ENCODE measurements around the gene CCDC169. TPM values are rescaled to one million over a fixed set of nuclear protein-coding genes. Genes with fewer than 3 reads are reported as not detected.
A peak's percentile ranks its signal among the peaks of the same experiment; 100 is the strongest.

Gene CCDC169
- not detected for polyA plus RNA-seq (2012; ENCODE audit: missing spikeins)

DNA sequence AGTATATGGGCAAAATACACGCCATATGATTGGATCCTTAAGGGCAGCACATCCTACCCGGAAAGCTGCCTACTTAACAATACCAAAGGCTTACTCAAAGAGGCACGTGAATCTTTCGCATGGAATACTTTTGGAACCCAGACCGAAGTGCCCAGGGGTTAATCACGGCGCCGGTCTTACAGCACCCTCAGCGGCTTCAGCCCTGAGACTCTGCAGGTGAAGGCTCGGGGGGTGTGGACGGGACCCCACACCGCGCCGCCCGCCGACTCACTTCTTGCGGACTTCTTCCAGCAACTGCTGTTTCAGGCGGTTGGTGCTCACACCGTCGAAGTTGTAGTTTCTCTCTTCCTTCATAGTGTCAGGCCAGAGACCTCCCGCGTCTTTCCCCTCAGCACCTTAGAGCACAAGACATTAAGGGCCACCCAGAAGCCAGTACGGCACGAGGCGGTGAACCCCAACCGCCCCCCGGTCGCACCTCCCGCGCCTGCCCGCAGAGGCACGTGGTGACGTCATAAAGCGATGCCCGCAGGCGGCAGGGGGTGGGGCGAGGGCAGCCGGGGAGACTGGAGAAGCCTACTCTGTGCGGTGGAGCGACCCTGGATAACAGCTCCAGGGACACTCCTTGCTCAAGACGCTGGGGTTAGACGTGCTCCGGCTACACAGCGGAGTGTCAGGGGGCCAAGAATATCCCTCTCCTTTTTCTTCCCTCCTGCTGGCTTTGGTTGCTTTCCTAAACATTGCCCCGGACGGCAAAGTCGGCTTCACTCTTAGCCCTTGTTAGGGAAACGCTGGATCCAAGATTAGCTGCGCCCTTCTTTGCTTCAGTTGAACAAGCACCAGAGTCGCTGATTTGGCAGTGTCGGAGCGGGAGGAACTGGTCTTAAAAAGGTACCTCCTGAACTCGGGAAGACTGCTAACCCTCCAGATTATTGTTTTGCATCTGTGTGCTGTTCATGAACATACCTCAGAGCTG, at the start of gene CCDC169:
TSS of gene CCDC169 (minus strand) at position 449 of the 973 bp plus-strand sequence. CDS start at position 354, 95 bp downstream.
- DNase-seq (ENCODE audit: insufficient read length) (peak; percentile 2), FAIRE-seq (no peak)
- TF ChIP-seq POLR2A (IDR thresholded peaks at IDR 0.05; ENCODE audit: low read depth, low read length) (no peak), POLR2AphosphoS5 (IDR thresholded peaks at IDR 0.05; ENCODE audit: low read depth, low read length) (no peak), TAF1 (IDR thresholded peaks at IDR 0.05; ENCODE audit: borderline replicate concordance, low read depth, low read length) (no peak)

DNA sequence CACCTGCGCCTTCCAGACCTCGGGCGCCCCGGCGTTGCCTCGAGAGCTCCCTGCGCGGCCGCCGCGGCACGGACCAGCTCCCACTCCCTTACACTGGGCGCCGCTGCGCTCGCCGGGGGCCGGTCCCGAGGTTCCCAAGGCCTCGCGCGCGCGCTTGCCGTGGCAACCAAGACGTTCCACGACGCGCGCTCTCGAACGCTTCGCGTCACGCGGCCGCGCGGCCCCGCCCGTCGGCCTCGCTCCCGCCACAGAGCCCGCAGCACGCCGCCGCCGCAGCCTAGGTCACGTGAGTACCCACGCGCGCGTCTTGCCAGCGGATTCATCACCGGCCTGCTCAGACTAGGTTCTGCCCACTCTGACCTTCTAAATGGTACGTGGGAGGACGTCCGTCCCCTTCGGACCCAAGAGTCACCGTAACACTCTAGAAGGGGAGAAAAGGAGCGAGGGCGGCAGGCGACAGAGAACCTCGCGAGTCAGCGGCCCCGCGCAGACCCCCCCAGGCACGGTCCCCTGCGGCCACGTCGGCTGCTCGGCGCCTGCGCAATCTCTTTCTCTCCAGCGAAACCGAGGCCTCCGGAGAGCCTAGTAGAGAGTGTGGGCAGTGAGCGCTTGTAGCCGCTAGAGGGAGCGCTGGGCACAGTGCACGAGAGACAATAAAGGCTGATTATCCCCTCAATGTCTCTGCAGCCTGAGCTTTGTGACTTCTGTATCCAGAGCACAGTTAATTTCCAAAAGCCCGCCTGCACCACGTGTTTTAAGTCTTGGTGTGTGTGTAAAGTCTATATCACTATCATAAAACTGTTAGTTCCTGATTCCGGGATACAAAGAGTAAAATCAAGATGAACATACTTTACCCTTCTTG, 48.8 kb upstream of the CCDC169 start, which contains the start of gene SPART:
TSS of gene SPART (minus strand) at position 173 of the 862 bp plus-strand sequence. CDS start 10,564 bp downstream, outside the sequence.
- FAIRE-seq (peak; percentile 64), DNase-seq (ENCODE audit: insufficient read length) (peak; percentile 54)
- no peak for TF ChIP-seq POLR2A (IDR thresholded peaks at IDR 0.05; ENCODE audit: low read depth, low read length)
- TF ChIP-seq TAF1 (IDR thresholded peaks at IDR 0.05; ENCODE audit: borderline replicate concordance, low read depth, low read length), result no peak
- TF ChIP-seq POLR2AphosphoS5 (IDR thresholded peaks at IDR 0.05; ENCODE audit: low read depth, low read length), result no peak

DNA sequence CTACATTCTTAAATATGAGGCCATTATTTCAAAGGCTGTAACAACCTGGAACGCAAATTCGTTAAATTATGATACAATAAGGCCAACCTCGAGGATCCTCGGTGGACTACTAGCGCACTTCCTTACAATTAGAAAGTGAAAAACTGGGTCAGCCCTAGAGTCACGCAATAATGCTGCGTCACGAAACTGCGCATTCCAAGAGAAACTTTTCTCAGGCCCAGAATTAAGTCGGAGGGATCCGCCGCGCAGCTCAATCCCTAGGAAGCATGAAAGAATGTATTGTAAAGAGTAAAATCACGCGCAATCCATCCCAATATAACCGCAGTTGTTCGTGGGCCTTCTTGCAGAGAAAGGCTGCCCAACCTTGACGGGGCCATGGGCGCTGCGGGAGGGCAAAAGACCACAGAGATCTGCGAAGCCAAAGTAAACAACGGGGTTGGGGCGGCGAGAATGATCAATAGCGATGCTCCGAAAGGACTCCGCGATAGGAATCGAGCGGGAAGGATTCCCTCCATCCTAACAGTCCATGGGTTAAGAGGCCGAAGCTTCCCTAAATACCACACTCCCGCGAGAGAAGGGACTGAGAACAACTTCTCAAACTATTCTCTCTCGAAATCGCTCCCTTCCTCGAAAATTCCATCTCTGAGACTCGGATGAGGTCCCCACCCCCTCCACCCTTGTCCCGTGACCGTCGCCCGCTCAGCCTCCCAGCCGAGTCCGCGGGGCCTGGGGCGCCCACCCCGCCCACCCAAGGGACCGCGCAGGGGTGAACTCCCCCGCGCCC, 48.0 kb upstream of the CCDC169 start:
- FAIRE-seq (no peak), DNase-seq (ENCODE audit: insufficient read length) (no peak)
- TF ChIP-seq POLR2A (IDR thresholded peaks at IDR 0.05; ENCODE audit: low read depth, low read length) (no peak), TAF1 (IDR thresholded peaks at IDR 0.05; ENCODE audit: borderline replicate concordance, low read depth, low read length) (no peak), POLR2AphosphoS5 (IDR thresholded peaks at IDR 0.05; ENCODE audit: low read depth, low read length) (no peak)

DNA sequence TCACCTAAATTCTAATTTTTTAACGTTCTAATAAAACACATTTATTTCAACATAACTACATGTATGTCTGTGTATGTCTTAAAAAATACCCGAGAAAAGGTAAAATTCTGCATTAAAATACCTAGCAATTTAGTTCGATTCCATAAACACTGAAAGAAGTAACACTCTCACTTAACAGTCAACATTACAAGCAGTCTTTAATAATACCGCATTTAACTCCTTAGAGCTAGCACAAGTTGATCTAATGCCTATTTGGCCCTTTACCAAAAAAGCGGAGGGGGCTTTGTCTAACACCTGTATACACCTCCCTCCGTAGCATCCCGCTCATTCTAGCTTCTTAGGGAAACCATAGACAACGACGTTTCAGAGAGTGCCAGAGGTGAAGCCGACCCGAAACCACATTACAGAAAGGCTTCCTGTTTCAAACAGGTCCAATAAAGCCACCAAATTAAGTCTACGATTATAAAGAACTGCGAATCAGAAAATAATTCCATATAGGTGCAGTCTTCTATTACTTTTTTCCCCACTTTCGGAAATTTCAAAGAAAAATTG, 47.3 kb upstream of the CCDC169 start:
- no peak for TF ChIP-seq POLR2A (IDR thresholded peaks at IDR 0.05; ENCODE audit: low read depth, low read length)
- no peak for TF ChIP-seq TAF1 (IDR thresholded peaks at IDR 0.05; ENCODE audit: borderline replicate concordance, low read depth, low read length)
- FAIRE-seq (no peak), DNase-seq (ENCODE audit: insufficient read length) (no peak)

DNA sequence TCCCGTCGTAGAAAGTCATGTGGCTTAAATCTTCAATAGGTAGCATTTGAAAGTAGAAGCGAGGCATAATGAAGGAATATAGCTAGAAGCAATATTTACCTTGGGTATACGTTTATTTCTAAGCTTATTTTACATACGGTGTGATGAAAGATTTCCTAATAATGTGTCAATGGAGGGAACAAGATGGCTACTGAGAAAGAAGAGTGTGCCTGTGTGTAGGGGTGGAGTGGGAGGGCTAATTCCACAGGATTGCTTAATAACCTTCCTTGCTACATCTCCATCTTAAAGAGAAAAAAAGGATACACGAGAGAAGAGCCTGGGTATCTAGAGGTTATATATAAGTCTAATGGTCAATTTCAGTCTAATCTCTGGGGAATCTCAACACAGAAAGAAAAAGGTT, 46.6 kb upstream of the CCDC169 start:
- no peak for TF ChIP-seq POLR2A (IDR thresholded peaks at IDR 0.05; ENCODE audit: low read depth, low read length)
- no peak for TF ChIP-seq TAF1 (IDR thresholded peaks at IDR 0.05; ENCODE audit: borderline replicate concordance, low read depth, low read length)
- no peak for TF ChIP-seq POLR2AphosphoS5 (IDR thresholded peaks at IDR 0.05; ENCODE audit: low read depth, low read length)
- DNase-seq (ENCODE audit: insufficient read length), result no peak
- FAIRE-seq, result no peak

DNA sequence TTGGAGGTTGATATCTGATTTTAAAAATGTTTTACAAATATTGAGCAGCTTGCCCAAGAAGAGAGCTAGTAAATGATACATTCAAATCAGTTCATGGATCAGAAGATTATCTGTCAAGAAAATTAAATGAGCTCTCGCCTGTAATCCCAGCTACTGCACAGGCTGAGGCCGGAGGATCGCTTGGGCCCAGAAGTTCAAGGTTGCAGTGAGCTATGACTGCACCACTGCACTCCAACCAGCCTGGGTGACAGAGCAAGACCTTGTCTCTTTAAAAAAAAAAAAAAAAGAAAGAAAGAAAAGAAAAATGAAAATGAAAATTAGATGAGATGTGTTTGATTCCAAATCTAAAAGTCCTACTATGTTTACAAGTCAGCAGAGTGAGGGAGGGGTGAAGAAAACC, 46.2 kb upstream of the CCDC169 start:
- TF ChIP-seq POLR2A (IDR thresholded peaks at IDR 0.05; ENCODE audit: low read depth, low read length), result no peak
- TF ChIP-seq POLR2AphosphoS5 (IDR thresholded peaks at IDR 0.05; ENCODE audit: low read depth, low read length), result no peak
- no peak for TF ChIP-seq TAF1 (IDR thresholded peaks at IDR 0.05; ENCODE audit: borderline replicate concordance, low read depth, low read length)
- no peak for DNase-seq (ENCODE audit: insufficient read length)
- no peak for FAIRE-seq

DNA sequence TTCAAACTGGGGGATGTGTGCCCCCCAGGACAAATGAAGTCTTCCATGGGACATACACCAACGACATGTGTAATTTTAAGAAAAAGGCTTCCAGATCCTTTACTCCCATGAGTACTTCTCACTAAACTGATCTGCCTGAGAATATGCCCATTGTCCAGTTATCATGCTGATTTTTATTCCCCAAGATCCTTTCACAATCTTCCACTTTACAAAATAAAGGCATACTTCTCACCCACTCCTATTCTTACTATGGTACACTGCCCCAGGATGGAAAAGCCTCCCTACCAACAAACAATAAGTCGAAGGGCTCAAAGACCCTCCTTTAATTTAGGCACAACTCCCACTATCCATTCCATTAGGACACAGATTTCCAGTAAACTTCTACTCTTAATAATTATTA, 45.1 kb upstream of the CCDC169 start:
- no peak for FAIRE-seq
- TF ChIP-seq POLR2AphosphoS5 (IDR thresholded peaks at IDR 0.05; ENCODE audit: low read depth, low read length), result no peak
- TF ChIP-seq TAF1 (IDR thresholded peaks at IDR 0.05; ENCODE audit: borderline replicate concordance, low read depth, low read length), result no peak
- TF ChIP-seq POLR2A (IDR thresholded peaks at IDR 0.05; ENCODE audit: low read depth, low read length), result no peak
- no peak for DNase-seq (ENCODE audit: insufficient read length)

DNA sequence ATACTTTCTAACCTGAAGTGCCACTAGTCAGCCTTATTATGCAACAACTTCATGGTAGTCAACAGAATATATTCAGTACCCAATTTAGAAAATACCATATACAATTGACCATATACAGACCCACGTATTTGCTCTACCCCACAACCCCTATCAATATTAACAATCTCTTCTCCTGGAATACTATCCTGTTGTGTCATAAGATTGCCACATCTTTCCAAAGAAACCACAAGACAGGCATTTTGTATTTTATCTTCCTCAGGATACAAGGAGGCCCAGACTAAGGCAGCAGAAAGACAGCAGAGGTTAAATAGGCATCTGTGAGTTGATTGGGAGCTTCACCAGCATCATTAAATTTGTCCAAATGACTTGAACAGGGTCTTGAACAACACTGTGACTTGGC, 44.1 kb upstream of the CCDC169 start:
- no peak for FAIRE-seq
- TF ChIP-seq POLR2AphosphoS5 (IDR thresholded peaks at IDR 0.05; ENCODE audit: low read depth, low read length), result no peak
- TF ChIP-seq POLR2A (IDR thresholded peaks at IDR 0.05; ENCODE audit: low read depth, low read length), result no peak
- TF ChIP-seq TAF1 (IDR thresholded peaks at IDR 0.05; ENCODE audit: borderline replicate concordance, low read depth, low read length), result no peak
- no peak for DNase-seq (ENCODE audit: insufficient read length)

DNA sequence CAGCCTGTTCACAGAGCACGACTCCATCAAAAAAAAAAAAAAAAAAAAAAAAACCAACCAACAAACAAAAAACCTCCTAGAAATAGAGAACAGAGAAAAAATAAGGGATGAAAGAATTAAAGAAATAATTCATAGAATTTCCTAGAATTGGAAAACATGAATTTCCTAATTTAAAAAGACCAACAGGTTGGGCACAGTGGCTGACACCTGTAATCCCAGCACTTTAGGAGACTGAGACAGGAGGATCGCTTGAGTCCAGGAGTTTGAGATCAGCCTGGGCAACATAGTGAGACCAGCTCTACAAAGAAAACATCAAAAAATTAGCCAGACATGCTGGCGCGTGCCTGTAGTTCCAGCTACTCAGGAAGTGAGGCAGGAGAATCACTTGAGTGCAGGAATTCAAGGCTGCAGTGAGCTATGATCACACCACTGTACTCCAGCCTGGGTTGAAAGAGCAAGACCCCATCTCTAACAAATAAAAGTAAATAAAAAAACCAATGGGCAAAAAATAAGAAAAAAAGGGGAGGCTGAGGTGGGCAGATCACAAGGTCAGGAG, 42.1 kb upstream of the CCDC169 start:
- FAIRE-seq, result no peak
- no peak for DNase-seq (ENCODE audit: insufficient read length)
- no peak for TF ChIP-seq POLR2A (IDR thresholded peaks at IDR 0.05; ENCODE audit: low read depth, low read length)
- TF ChIP-seq TAF1 (IDR thresholded peaks at IDR 0.05; ENCODE audit: borderline replicate concordance, low read depth, low read length), result no peak
- no peak for TF ChIP-seq POLR2AphosphoS5 (IDR thresholded peaks at IDR 0.05; ENCODE audit: low read depth, low read length)

DNA sequence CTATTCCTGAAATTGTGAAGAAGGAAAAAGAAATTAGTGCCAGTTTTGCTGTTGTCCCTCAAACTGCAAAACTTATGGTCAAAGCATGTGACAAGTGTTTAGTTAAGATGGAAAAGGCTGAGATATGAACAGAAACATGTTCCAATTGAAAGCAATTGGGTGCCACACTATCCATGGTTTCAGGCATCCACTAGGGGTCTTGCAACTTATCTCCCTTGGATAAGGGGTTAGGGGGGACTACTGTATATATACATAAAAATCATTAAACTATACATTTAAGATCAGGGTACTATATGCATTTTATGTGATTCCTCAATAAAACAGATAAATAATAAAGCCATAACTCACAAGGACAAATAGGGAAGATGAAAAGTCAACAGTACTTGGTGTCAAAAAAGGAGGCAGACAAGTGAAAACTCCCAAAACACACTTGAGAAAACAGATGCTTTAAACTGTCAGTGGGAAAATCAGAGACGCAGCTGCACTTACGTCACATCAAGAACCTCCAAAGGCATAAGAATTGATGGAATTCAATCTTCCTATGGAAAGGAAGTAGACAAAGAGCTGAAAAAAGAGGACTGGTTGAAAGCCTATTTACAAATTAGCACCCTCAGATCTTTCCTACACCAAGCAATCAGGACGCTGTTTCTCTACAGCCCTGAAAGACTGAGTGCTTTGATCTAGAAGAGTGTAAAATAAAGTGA, 40.5 kb upstream of the CCDC169 start:
- TF ChIP-seq TAF1 (IDR thresholded peaks at IDR 0.05; ENCODE audit: borderline replicate concordance, low read depth, low read length) (no peak), POLR2A (IDR thresholded peaks at IDR 0.05; ENCODE audit: low read depth, low read length) (no peak), POLR2AphosphoS5 (IDR thresholded peaks at IDR 0.05; ENCODE audit: low read depth, low read length) (no peak)
- DNase-seq (ENCODE audit: insufficient read length), result no peak
- FAIRE-seq, result no peak
